NCI-H524 (cell line): ENCODE results near the gene CLNK.

Experiments used
- DNase-seq, 2 experiments: peaks; one replicate each; lab custom pipeline; 2025; lab: John Stamatoyannopoulos, UW

Gene CLNK

DNA sequence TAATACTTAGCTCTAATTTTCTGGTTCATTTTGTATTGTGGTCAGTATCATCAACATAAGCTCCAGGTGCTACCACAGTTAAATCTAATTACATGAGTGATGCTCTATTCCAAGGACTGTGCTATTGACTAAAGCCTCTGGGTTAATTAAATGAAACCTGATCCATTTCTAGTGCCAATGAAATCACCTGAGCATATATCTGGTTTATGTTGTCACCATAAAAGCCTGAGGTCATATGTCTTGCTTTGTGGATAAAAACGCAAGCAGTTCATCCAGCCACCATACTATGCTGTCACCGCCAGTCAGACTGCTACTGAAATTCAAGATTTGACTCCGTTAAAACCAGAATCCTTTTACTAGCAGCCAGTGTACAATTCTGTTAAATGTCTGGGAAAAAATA, 163.1 kb downstream of the CLNK start:
- peak; percentile 17 to 92 for DNase-seq

- DNase-seq, result no peak
These were observed 174.8 kb downstream of the CLNK start for GRCh38 chr4:10509733-10510132.

GRCh38 chr4:10506077-10506476, 178.5 kb downstream of the CLNK start:
- DNase-seq, result no peak

- DNase-seq, result no peak
These were observed 179.9 kb downstream of the CLNK start for GRCh38 chr4:10504570-10505179.

- DNase-seq, result no peak
These were observed 181.9 kb downstream of the CLNK start for GRCh38 chr4:10502717-10503116.

- DNase-seq, result no peak
These were observed 183.8 kb downstream of the CLNK start for GRCh38 chr4:10500776-10501175.

DNA sequence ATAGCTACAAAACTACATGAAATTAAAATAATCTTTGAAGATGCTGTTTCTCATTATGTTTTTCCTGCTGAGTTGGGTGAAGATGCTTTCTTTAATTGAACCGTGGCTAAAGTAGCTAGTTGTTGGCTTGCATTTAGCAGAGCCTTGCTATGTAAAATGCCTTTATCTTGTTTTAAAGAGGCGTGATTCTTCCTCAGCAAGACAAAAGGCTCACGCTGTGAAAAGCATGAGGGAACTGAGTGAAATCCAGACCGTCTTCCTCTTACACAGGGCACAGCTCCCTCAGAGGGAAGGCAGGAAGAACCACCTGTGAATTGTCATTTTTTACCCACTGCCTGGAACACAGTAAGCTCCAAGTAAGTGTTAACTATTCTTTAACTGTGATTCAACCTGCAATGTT, 188.4 kb downstream of the CLNK start:
- DNase-seq, result no peak

DNA sequence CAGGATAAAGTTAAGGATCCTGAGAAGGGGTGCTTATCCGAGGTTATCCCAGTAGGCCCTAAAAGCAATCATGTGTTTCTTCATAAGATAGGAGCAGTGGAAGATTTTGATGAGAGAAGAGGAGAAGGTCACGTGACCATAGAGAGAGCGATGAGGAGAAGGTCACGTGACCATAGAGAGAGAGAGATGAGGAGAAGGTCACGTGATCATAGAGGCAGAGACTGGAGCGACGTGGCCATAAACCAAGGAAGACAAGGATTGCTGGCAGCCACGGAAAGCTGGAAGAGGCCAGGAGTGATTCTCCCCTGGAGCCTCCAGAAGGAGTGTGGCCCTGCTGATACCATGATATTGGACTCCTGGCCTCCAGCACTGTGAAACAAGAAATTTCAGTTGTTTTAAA, 188.9 kb downstream of the CLNK start:
- DNase-seq, result no peak

GRCh38 chr4:10492464-10492863, 192.1 kb downstream of the CLNK start:
- DNase-seq, result no peak

GRCh38 chr4:10491401-10491800, 193.2 kb downstream of the CLNK start:
- DNase-seq, result no peak

DNA sequence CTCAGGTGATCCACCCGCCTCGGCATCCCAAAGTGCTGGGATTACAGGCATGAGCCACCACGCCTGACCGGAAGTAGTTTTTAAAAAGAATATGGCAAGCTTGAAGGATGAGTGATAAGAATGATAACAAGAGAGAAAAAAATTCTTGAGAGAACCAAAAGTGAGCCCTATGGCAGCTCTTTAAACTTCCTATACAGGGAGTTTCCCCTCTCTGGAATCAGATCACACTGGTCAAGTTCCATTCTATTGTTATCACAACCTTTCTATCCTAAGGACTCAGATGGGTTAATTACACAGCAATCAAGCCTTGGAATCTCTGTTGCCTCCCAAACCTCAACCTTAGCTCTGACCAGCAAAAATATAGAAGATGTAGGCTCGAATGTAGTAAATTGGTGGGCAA, 193.6 kb downstream of the CLNK start:
- no peak for DNase-seq

- no peak for DNase-seq
These were observed 201.7 kb downstream of the CLNK start for GRCh38 chr4:10482913-10483312.

DNA sequence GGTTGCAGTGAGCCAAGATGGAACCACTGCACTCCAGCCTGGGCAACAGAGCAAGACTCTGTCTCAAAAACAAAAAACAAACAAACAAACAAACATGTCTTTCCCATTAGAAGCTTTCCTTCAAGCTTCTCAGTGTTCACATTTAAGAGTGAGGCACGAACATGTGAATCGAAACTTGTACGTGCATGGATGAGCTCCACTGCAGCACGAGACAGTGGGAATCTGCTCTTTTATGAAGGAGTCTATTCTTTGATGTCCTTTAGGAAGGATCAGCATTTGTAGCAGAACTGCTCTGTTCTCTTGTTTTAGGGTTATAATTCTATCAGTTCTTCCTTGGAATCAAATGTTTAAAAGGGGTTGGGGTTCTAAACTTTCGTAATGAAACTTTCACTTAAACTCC, 204.0 kb downstream of the CLNK start:
- DNase-seq, result no peak

GRCh38 chr4:10478621-10479020, 205.9 kb downstream of the CLNK start:
- no peak for DNase-seq

- DNase-seq, result no peak
These were observed 214.1 kb downstream of the CLNK start for GRCh38 chr4:10470505-10470904.

- no peak for DNase-seq
These were observed 218.4 kb downstream of the CLNK start for GRCh38 chr4:10466161-10466560.

- no peak for DNase-seq
These were observed 221.7 kb downstream of the CLNK start for GRCh38 chr4:10462876-10463275.

DNA sequence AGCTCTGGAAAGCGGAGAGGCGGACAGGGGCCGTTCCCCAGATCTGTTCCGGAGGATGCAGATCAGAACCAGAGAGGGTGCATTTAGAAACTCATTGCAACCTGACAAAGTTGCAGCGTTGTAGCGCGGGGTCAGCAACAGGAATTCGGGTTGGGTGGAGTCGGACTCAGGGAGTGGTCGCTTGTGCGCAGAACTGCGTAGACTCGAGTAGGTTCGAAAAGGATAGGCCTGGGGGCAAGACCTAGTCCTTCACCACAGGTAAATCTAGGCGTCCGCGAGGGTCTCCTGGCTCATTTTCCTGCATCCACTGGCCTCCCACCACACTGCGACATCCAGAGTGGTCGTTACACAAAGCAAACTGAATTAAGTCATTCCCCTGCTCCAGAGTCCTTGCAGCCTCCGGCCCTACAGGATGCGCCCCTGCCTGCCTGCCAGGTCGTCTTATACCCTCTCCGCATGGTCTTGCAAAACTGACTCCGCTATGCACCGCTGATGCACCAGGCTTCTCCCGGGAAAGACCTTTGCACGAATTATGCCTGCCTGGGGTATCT, 222.6 kb downstream of the CLNK start:
- DNase-seq, result no peak

DNA sequence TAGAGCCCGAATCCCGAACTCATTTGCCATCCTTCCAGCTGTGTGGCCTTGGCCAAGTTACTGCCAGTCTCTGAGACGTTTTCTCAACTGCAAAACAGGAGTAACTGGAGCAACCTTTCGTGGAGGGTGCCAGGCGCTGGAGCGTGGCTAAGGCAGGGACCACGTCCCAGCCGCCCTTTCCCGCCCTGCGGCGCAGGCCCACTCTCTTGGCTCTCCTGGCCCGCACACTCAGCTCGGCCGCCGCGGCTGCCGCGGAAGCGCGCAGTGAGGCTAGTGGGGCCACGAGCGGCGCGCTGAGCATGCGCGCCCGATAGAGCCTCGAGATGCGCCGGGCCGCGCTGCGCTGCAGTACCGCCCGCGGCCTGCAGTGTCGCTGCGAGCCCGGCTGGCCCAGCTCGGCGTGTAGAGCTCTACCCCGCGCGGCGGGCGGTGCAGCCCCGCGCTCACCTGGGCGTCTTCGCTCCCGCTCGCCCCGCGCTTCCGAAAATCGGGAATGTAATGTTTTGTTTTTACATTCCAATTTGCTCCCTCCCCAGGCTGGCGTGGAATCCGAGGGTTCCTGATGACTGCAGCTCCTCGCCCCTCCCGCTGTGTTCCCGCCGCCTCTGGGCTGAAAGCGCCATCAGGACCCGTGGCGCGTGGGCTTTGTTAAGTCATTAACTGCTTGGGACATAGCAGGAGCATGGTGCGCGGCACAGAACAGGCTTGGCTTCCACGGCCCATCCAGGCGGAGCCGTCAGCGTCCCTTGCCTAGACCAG, 223.3 kb downstream of the CLNK start:
- DNase-seq, result no peak

DNA sequence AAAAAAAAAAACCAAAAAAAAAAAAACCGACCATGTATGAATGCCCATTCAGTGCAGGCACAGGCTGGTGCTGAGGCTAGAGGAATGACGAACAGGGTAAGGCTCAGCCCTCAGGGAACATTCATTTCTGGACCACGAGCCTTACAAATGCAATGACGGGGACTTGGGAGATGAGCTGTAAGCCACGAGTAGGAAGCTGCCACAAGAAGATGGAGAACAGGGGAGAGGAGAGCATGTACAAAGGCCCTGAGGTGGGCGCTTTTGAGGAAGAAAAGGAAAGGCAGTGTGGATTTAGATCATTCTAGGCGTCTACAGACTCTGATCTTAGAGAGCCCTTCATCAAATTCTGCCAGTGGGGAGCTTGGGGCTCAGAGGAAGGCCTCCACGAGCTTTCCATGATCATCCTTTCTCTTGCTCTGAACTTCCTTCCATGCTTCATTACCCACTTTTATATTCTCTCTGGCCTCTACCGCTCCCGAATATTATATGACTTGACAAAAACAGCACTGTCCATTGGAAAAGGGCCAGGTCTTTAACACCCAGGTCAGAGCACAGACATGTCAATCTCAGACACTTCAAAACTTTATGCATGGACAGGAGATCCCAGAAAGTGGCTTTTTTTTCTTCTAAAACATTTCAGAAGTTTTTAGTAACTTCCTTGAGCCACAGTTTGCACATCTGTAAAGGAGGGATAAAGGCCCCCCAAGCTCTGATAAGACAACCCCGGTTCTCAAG, 224.1 kb downstream of the CLNK start:
- no peak for DNase-seq

GRCh38 chr4:10459305-10459704, 225.3 kb downstream of the CLNK start:
- no peak for DNase-seq

DNA sequence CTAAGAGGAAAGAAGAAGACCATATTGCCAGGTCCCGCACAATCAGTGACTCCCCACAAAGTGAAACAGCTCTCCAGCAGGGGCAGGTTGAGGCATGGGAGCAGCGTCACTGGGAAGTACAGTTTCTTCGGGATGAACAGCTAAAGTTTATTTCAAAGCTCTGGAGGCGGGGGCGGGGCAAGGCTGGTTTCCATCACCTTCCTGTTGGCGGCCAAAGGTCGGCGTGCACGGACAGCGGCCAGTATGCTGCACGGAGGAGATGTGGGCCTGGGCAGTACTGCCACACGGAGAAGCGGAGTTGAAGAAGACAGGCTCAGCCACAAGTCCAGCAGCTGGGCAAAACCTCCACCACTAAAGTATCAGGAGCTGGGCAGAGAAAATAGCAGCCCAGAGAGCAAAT, 226.4 kb downstream of the CLNK start:
- no peak for DNase-seq

GRCh38 chr4:10457255-10457801, 227.2 kb downstream of the CLNK start, which contains the start of gene ZNF518B:
TSS of gene ZNF518B (minus strand) at chr4:10457426. CDS start at chr4:10446328, 11,098 bp downstream.
- DNase-seq, result peak; percentile 33 to 60
